ENCODE data around the gene MCOLN1.
A peak's percentile ranks its signal among the peaks of the same experiment; 100 is the strongest.

MCOLN1 gene

DNA sequence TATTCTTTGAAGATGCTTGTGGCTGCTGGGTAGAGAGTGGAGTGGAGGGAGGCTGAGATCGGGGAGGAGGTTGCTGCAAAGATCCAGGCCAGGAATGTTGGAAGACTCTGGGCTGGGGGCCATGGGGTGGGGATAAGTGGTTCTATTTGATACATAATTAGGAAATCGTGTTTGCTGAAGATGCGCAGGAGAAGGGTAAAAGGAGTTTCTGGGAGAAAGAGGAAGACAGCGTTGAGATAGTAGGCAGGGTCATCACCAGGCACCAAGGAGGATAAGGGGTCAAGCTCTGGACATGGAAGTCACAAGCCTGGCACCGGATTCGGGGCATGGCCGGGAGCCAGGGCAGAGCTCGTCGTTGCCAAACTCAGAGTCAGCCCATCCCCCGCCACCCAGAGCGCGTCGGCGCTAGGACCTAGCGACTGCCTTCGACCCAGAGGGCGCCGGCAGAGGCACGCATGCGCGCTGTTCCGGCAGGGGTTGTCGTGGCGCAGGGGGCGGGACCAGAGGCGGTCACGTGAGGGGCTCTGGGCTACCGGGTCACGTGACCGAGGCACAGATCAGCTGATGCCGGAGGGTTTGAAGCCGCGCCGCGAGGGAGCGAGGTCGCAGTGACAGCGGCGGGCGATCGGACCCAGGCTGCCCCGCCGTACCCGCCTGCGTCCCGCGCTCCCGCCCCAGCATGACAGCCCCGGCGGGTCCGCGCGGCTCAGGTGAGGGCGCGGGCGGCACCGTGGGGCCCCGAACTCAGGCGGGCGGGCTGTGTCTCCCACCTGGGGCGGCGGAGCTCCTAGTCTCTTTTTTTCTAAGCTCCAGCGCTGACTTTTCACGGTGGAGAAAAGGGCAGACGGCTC, at the start of gene MCOLN1:
MCOLN1 (plus strand) TSS at position 553 of the 851 bp plus-strand sequence; CDS start at position 680, 127 bp downstream.
- DNase-seq, result peak; percentile 93

DNA sequence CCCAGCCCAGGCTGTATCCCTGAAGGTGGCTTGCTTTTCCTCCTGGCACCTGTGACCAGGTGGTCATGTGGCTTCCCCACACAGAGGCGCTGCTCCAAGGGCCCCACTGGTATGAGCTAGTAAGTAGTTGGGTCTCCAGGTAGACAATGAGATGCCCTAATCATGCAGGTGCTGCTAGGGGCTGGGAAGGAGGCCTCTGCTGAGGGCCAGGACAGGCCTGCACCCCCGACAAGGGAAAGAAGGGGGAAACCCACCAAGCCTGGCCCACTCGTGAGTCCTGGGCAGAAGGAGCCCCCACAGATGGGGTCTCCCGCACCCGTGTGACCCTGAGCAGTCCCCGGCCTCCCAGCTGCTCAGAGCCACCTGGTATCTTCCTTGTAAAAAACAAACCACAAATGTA, 46.8 kb upstream of the MCOLN1 start:
- DNase-seq, result no peak

GRCh38 chr19:7476241-7476640, 46.2 kb upstream of the MCOLN1 start:
- DNase-seq, result no peak

- DNase-seq, result no peak
These were observed 45.5 kb upstream of the MCOLN1 start for GRCh38 chr19:7476777-7477494.

DNA sequence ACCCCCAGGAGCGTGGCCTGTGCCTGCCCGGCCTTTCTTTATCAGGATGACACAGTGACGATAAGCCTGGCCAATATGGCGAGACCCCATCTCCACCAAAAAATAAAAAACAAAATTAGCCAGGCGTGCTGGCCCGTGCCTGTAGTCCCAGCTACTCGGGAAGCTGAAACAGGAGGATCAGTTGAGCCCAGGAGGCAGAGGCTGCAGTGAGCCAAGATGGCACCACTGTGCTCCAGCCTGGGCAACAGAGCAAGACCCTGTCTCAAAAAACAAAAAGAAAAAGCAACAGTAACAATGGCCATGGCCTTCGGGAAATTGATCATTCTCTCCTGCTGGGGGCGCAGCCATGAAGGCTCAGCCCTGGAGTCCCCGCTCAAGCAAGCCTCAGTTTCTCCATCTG, 44.7 kb upstream of the MCOLN1 start:
- no peak for DNase-seq

DNA sequence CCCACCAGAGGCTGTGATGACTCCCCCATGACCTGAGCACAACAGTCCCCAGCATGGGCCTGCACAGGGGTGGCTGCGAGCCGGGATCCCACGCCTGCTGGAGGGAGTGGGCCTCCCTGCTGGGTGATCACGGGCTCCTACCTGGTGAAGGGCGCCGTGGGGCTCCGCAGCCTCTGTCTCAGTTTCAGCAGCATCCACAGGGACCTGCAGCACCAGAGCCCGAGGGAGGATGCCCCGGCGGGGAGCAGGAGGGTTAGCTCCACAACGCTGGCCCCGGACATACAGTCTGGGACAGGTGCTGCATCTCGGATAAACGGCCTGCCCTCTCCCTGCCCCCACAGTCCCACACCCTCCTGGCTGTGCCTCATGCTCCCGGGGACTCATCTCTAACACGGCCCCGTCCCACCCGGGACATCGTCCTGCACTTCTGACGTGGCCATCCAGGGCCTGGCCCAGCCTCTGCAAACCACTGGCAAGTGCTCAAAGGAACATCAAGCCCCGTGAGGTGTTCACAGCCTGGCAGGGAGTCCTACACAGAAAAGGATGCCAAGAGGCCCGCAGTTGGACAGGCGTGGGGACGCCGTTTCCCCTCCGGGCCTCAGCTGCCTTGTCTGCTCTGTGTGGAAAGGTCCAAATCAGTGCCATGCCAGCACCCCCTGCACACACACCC, 44.1 kb upstream of the MCOLN1 start:
- DNase-seq, result no peak

DNA sequence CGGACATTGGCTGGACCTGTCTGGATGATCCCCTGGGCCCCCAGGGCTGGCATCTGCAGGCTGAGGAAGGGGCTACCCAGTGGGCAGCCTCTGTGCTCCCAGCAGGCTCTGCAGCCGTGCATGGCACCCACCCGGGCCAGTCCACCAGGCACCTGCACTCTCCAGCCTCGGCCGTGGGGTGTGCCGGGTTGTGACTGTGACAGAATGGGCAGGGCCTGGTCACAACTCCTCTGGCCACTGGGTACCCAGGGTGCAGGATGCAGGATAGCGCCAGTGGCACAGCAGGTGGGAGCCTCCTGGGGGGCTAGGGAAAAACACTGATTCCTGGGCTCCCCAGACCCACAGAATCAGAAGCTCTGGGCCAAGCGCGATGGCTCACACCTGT, 43.6 kb upstream of the MCOLN1 start:
- DNase-seq, result no peak

GRCh38 chr19:7480222-7480969, 42.0 kb upstream of the MCOLN1 start:
- no peak for DNase-seq

DNA sequence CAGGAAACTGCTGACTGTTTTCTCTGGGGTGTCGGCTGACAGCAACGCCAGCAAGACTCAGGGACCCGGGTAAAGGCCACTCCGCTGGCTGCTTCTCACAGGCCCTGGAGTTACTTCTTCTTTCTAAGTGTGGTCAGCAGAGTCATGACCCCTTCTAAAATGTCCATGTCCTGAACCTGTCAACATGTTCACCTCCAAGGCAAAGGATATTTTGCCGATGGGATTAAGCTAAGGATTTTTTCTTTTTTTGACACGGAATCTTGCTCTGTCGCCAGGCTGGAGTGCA, 41.5 kb upstream of the MCOLN1 start:
- no peak for DNase-seq

- no peak for DNase-seq
These were observed 39.6 kb upstream of the MCOLN1 start for GRCh38 chr19:7482584-7483439.

GRCh38 chr19:7483720-7484201, 38.7 kb upstream of the MCOLN1 start:
- DNase-seq, result no peak

- DNase-seq, result no peak
These were observed 35.5 kb upstream of the MCOLN1 start for GRCh38 chr19:7486923-7487322.

DNA sequence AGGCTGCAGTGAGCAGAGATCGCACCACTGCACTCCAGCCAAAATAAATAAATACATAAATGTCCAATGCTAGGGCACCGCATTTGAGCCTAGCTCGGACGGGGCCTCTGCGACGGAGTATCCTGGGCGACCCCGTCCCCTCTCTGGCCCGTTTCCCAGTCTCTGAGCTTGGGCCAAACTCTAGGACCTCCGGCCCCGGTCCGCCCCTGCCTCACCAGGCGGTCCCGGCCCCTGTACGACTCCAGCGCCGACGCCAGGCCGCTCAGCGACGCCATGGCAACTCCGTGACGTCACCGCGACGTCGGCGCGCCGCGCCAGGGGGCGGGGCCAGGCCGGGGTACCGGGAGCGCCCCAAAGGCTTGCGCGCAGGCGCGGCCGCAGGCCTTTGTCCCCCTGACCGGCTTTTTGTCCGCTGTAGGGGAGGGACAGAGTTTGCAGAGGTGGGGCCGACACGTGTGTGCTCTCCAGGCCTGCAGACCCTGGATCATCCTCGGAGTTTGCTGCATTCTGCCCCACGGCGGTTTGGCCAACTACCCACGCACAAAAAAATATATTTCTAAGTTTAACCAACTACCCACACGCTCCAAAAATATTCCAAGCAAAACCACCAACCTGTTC, 33.6 kb upstream of the MCOLN1 start, which contains the start of gene PEX11G:
PEX11G (minus strand) TSS at position 300 of the 618 bp plus-strand sequence; CDS start at position 275, 25 bp downstream.
- DNase-seq, result peak; percentile 68

DNA sequence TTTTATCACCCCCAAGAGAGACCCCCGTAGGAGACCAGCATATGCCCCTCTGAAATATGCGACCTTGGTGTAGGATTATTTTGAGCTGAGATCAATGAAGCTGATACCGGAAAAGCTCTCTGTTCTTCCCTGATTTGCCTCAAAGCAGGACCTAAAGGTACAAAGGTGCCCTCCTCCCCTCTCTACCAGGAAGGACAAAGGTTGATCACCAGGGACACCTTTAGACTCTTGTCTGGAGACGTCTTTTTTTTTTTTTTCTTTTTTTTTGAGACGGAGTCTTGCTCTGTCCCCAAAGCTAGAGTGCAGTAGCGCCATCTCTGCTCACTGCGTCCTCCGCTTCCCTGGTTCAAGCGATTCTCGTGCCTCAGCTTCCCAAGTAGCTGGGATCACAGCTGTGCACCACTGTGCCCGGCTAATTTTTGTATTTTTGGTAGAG, 32.8 kb upstream of the MCOLN1 start:
- DNase-seq, result no peak

DNA sequence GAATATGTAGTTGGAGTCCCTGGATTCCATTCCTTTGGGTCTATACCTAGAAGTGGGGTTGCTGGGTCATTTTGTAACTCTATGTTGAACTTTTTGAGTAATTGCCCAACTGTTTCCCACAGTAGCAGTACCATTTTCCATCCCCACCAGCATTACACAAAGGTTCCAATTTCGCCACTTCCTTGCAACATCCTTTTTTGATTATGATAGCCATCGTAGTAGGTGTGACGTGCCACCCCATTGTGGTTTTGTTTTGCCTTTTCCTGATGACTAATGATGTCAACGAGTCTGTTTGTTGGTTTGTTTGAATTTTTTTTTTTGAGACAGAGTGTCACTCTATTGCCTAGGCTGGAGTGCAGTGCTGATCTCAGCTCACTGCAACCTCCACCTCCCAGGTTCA, 30.3 kb upstream of the MCOLN1 start:
- DNase-seq, result peak; percentile 71

GRCh38 chr19:7492558-7492957, 29.9 kb upstream of the MCOLN1 start:
- peak; percentile 21 for DNase-seq

DNA sequence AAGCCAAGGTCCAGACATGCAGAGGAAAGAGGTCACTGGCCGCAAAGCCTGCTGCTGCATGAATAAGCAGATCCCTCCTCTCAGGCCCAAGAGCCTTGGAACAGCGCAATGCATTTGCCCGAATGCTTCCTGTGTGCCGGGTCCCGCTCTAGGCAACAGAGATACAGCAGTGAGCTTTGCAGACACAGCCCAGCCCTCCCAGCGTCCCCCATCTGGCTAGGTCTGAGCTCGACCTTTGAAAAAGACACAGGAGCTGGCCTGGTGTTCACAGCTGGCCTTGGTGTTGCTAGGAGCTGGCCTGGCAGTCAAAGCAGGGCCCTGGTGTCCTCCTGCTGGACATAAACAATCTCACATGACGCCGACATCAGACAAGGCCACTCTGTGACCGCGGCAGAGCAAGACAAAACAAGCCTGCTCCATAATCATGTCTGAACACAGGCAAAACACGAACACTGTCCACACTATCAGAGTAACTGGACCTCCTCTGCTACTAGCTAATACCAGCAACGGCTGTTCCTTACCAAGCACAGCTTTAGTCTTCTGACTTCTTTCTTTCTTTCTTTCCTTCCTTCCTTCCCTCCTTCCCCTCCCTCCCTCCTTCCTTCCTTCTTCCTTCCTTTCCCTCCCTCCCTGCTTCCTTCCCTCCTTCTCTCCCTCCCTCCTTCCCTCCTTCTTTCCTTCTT, 27.9 kb upstream of the MCOLN1 start:
- DNase-seq, result peak; percentile 20

DNA sequence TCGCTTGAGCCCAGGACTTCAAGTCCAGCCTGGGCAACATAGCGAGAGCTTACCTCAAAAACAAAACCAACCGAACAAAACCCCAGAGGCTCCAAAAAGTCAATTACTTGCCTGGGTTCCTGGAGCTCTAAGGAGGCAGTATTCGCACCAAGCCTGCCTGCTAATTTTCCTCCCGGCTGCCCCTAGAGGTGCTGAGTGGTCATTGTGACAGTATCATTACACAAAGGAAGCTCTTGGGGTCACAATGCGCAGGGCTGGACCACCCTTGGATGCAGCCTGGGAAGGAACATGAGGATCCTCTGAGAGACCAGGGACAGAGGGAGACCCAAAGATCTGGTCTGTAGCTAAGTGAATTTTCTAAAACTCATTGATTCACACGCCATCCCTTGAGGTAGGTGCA, 25.1 kb upstream of the MCOLN1 start:
- no peak for DNase-seq

GRCh38 chr19:7500811-7501450, 21.5 kb upstream of the MCOLN1 start:
- no peak for DNase-seq

DNA sequence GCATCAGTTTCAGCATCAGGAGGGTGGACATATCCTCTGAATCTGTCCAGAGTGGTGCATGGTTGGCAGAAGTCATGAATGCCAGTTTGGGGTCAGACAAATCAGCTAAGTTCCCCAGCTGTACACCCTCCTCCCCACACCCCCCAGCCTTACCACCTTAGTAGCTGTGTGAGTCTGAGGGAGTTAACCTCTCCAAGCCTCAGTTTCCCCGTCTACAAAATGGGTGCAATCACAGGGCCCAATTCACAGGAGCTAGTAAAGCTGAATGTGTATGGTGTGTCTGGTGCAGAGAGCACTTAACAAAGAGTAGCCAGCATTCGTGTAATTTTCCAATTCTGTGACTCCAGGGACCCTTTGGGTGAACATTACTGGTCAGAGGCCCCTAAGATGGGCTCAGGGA, 19.9 kb upstream of the MCOLN1 start:
- DNase-seq, result no peak

Measured in HCEC 1CT (cell line).